H1 (cell line): ENCODE results near the gene CXorf65. TPM values are rescaled to one million over a fixed set of nuclear protein-coding genes. Genes with fewer than 3 reads are reported as not detected.

Experiments used
- CTCF ChIA-PET: fragments of 300-600 bp; sonication (Branson Sonifier 250); formaldehyde crosslinking; loops from one replicate; lab custom pipeline; 2021; ENCODE audit not compliant: partially characterized antibody; lab: Charles Lee
- POLR2A ChIA-PET: fragments of 300-600 bp; sonication (Branson Sonifier 250); formaldehyde crosslinking; loops from one replicate; lab custom pipeline; 2021; ENCODE audit warnings: inconsistent platforms; ENCODE audit not compliant: partially characterized antibody; lab: Charles Lee
- DNase-seq, 2 experiments: peaks; one replicate each; pipeline versions ENCODE4 v3.0.0 to v3.0.0-alpha.2; 2010 to 2022; ENCODE audit warnings: low spot score in 2 of 2, low read depth in 1 of 2, mixed read lengths in 1 of 2
- FAIRE-seq: peaks from 2 replicates; lab custom pipeline; 2011; peaks lifted over from hg19 to GRCh38; lab: Jason Lieb, UNC
- H2AFZ ChIP-seq: 2 replicates; pipeline ENCODE4 v1.8.1; 2012; ENCODE audit warnings: low read length, inconsistent platforms
- H2AK5ac ChIP-seq: 2 replicates; pipeline ENCODE4 v1.6.1; 2013; ENCODE audit warnings: low read depth, low read length
- H2BK120ac ChIP-seq: replicated peaks from 2 replicates; pipeline ENCODE3; 2013; ENCODE audit warnings: low read depth, low read length, inconsistent platforms
- H2BK12ac ChIP-seq: 2 replicates; pipeline ENCODE4 v1.6.1; 2013; ENCODE audit warnings: low read depth, low read length
- H2BK15ac ChIP-seq: 2 replicates; pipeline ENCODE4 v1.6.1; 2013; ENCODE audit warnings: low read length
- H2BK20ac ChIP-seq: 2 replicates; pipeline ENCODE4 v1.6.1; 2013; ENCODE audit warnings: low read length
- H2BK5ac ChIP-seq: 2 replicates; pipeline ENCODE4 v1.6.1; 2013; ENCODE audit warnings: low read depth, low read length
- H3K14ac ChIP-seq: 2 replicates; pipeline ENCODE4 v1.6.1; 2013; ENCODE audit warnings: inconsistent platforms; ENCODE audit not compliant: insufficient read length
- H3K18ac ChIP-seq: 2 replicates; pipeline ENCODE4 v1.6.1; 2013; ENCODE audit warnings: low read length; ENCODE audit errors: extremely low read depth
- H3K23ac ChIP-seq: 2 replicates; pipeline ENCODE4 v1.6.1; 2013; ENCODE audit warnings: inconsistent platforms; ENCODE audit not compliant: insufficient read length
- H3K23me2 ChIP-seq: 2 replicates; pipeline ENCODE4 v1.6.1; 2013; ENCODE audit warnings: low read depth, low read length
- H3K27ac ChIP-seq: 2 replicates; pipeline ENCODE4 v1.6.1; 2011; ENCODE audit warnings: low read depth, low read length, inconsistent platforms
- H3K27me3 ChIP-seq, 4 experiments: replicated peaks in 1 of 4; 1 replicate in 1 of 4; 2 replicates in 3 of 4; pipeline versions ENCODE4 v1.6.1 to v1.8.1; 2011 to 2013; ENCODE audit warnings: low read length in 3 of 4, mild to moderate bottlenecking in 3 of 4, inconsistent platforms in 2 of 4, mixed read lengths in 2 of 4, moderate library complexity in 1 of 4; ENCODE audit not compliant: control insufficient read depth in 3 of 4, insufficient read depth in 3 of 4; ENCODE audit errors: extremely low read depth in 1 of 4
- H3K36me3 ChIP-seq, 4 experiments: 2 replicates each; pipeline versions ENCODE4 v1.6.1 to v1.8.1; 2011 to 2013; ENCODE audit warnings: mild to moderate bottlenecking in 4 of 4, low read length in 3 of 4, moderate library complexity in 2 of 4, control low read depth in 1 of 4, inconsistent platforms in 1 of 4; ENCODE audit not compliant: insufficient read depth in 4 of 4, control insufficient read depth in 2 of 4
- H3K4ac ChIP-seq: replicated peaks from 2 replicates; pipeline ENCODE3; 2013; ENCODE audit warnings: low read length, low read depth, mixed read lengths, inconsistent platforms; ENCODE audit not compliant: insufficient read length
- H3K4me1 ChIP-seq, 4 experiments: replicated peaks in 1 of 4; 1 replicate in 1 of 4; 2 replicates in 3 of 4; pipeline versions ENCODE4 v1.6.1 to v1.8.1; 2011 to 2013; ENCODE audit warnings: low read length in 3 of 4, inconsistent platforms in 2 of 4, mixed read lengths in 1 of 4; ENCODE audit not compliant: insufficient read depth in 4 of 4, control insufficient read depth in 3 of 4
- H3K4me2 ChIP-seq, 2 experiments: 2 replicates each; pipeline versions ENCODE4 v1.6.1 to v1.8.1; 2011 to 2013; ENCODE audit warnings: low read depth in 2 of 2, low read length in 2 of 2, control low read depth in 1 of 2, inconsistent platforms in 1 of 2, mild to moderate bottlenecking in 1 of 2; ENCODE audit not compliant: insufficient read depth in 1 of 2
- H3K4me3 ChIP-seq, 4 experiments: fragments of 200-600, 300-600 bp in 1 of 4; sonication (generic), shearing (Covaris generic), sonication (Bioruptor Twin) in 1 of 4; 2 replicates each; pipeline versions ENCODE4 v1.5.1 to v1.8.1; 2011 to 2016; ENCODE audit warnings: low read length in 4 of 4, low read depth in 3 of 4, control low read depth in 2 of 4, inconsistent platforms in 2 of 4, mild to moderate bottlenecking in 2 of 4, mixed read lengths in 1 of 4, moderate library complexity in 1 of 4; ENCODE audit not compliant: insufficient read depth in 2 of 4; ENCODE audit errors: extremely low read depth in 1 of 4
- H3K56ac ChIP-seq: replicated peaks from 2 replicates; pipeline ENCODE3; 2013; ENCODE audit warnings: low read depth, mild to moderate bottlenecking, mixed read lengths, low read length, inconsistent platforms; ENCODE audit not compliant: insufficient read length
- H3K79me1 ChIP-seq: 2 replicates; pipeline ENCODE4 v1.6.1; 2013; ENCODE audit warnings: low read depth, low read length, control low read depth
- H3K79me2 ChIP-seq, 2 experiments: 2 replicates each; pipeline versions ENCODE4 v1.6.1 to v1.8.1; 2012 to 2013; ENCODE audit warnings: low read length in 2 of 2, mild to moderate bottlenecking in 2 of 2, inconsistent platforms in 1 of 2; ENCODE audit not compliant: insufficient read depth in 2 of 2, control insufficient read depth in 1 of 2
- H3K9ac ChIP-seq, 4 experiments: replicated peaks in 1 of 4; 1 replicate in 1 of 4; 2 replicates in 3 of 4; pipeline versions ENCODE4 v1.6.1 to v1.8.1; 2011 to 2013; ENCODE audit warnings: low read depth in 3 of 4, low read length in 3 of 4, control low read depth in 2 of 4, mild to moderate bottlenecking in 2 of 4, moderate library complexity in 2 of 4, inconsistent platforms in 1 of 4; ENCODE audit errors: extremely low read depth in 1 of 4
- H3K9me3 ChIP-seq, 2 experiments: 2 replicates each; pipeline versions ENCODE4 v1.6.1 to v1.8.1; 2012 to 2013; ENCODE audit warnings: mild to moderate bottlenecking in 2 of 2, moderate library complexity in 2 of 2, control low read depth in 1 of 2, inconsistent platforms in 1 of 2, low read depth in 1 of 2, low read length in 1 of 2, mixed read lengths in 1 of 2; ENCODE audit not compliant: insufficient read depth in 2 of 2
- H4K20me1 ChIP-seq, 2 experiments: replicated peaks in 1 of 2; 2 replicates each; pipeline versions ENCODE3 to v1.8.1; 2011 to 2013; ENCODE audit warnings: inconsistent platforms in 2 of 2, low read length in 2 of 2, mild to moderate bottlenecking in 1 of 2; ENCODE audit not compliant: insufficient read depth in 2 of 2, control insufficient read depth in 1 of 2
- H4K5ac ChIP-seq: 2 replicates; pipeline ENCODE4 v1.6.1; 2013; ENCODE audit warnings: low read length, low read depth, mixed read lengths, inconsistent platforms; ENCODE audit not compliant: insufficient read length
- H4K8ac ChIP-seq: 2 replicates; pipeline ENCODE4 v1.8.0; 2013; ENCODE audit warnings: mild to moderate bottlenecking, moderate library complexity, low read length, inconsistent platforms; ENCODE audit not compliant: insufficient read depth; ENCODE audit errors: extremely low read depth
- H4K91ac ChIP-seq: replicated peaks from 2 replicates; pipeline ENCODE3; 2013; ENCODE audit warnings: low read length, mixed read lengths, inconsistent platforms; ENCODE audit not compliant: insufficient read length
- CHD1 ChIP-seq: IDR thresholded peaks from 2 replicates; pipeline ENCODE4 v1.6.1; 2012; ENCODE audit warnings: low read depth, low read length, improper control_type of control experiment
- CTBP2 ChIP-seq: IDR thresholded peaks from 2 replicates; pipeline ENCODE4 v1.7.0; 2011; ENCODE audit warnings: borderline replicate concordance, mild to moderate bottlenecking, moderate library complexity, mixed read lengths, low read length; ENCODE audit not compliant: insufficient read depth, insufficient read length
- EZH2 ChIP-seq: fragments of 200-600 bp; sonication (generic); IDR thresholded peaks from 2 replicates; pipeline ENCODE4 v1.7.1; 2012; ENCODE audit warnings: low read depth, mild to moderate bottlenecking, moderate library complexity, low read length, inconsistent platforms; ENCODE audit not compliant: severe bottlenecking
- JUND ChIP-seq: IDR thresholded peaks from 2 replicates; pipeline ENCODE4 v1.6.1; 2011; ENCODE audit warnings: mild to moderate bottlenecking, improper control_type of control experiment, low read length
- KDM4A ChIP-seq: IDR thresholded peaks from one replicate; pipeline ENCODE4 v1.7.1; 2012; ENCODE audit warnings: low read depth, mild to moderate bottlenecking, moderate library complexity, low read length, inconsistent platforms; ENCODE audit not compliant: severe bottlenecking
- RAD21 ChIP-seq, 2 experiments: IDR thresholded peaks in 1 of 2; conservative IDR thresholded peaks in 1 of 2; 2 replicates each; pipeline ENCODE4 v1.6.1; 2011; ENCODE audit warnings: low read depth in 2 of 2, low read length in 2 of 2, improper control_type of control experiment in 1 of 2, inconsistent platforms in 1 of 2, mild to moderate bottlenecking in 1 of 2, moderate library complexity in 1 of 2
- SIN3A ChIP-seq, 2 experiments: IDR thresholded peaks in 1 of 2; conservative IDR thresholded peaks in 1 of 2; 2 replicates each; pipeline ENCODE4 v1.6.1; 2011 to 2012; ENCODE audit warnings: low read length in 2 of 2, improper control_type of control experiment in 1 of 2, low read depth in 1 of 2, mild to moderate bottlenecking in 1 of 2
- SP2 ChIP-seq: IDR thresholded peaks from 2 replicates; pipeline ENCODE4 v1.6.1; 2012; ENCODE audit warnings: mild to moderate bottlenecking, low read length, inconsistent platforms
- TAF1 ChIP-seq: IDR thresholded peaks from 2 replicates; pipeline ENCODE4 v1.6.1; 2011; ENCODE audit warnings: mild to moderate bottlenecking, low read depth, low read length
- TAF7 ChIP-seq: optimal IDR thresholded peaks from 2 replicates; pipeline ENCODE3; 2011; ENCODE audit warnings: low read depth, mild to moderate bottlenecking, inconsistent platforms, low read length, moderate library complexity, borderline replicate concordance
- WGBS, 2 experiments: shearing (Covaris generic) in 1 of 2; methylation state at CpG; one replicate each; pipeline versions ENCODE4 v1.1.6 to v1.1.7; 2013 to 2015; ENCODE audit warnings: low lambda C conversion rate in 2 of 2, mixed read lengths in 2 of 2, inconsistent platforms in 1 of 2, low coverage in 1 of 2, missing lambda C conversion rate in 1 of 2; ENCODE audit not compliant: insufficient replicate concordance in 2 of 2, insufficient coverage in 1 of 2, insufficient read length in 1 of 2; ENCODE audit errors: extremely low coverage in 1 of 2, missing lambda C conversion rate in 1 of 2; 5-methylcytosine and 5-hydroxymethylcytosine counted together
- polyA plus RNA-seq, 7 experiments: library from polyadenylated mRNA; depleted of rRNA in 3 of 7; stranded (reverse) in 5 of 7; unstranded in 2 of 7; fragments of >200 nt in 5 of 7; fragments of 200-250 nt in 2 of 7; gene quantifications; 1 replicate in 5 of 7; 2 replicates in 1 of 7; 4 replicates in 1 of 7; pipeline versions ENCODE4 v1.2.1 to v1.2.3, GENCODE V29; 2011 to 2013; ENCODE audit warnings: missing spikeins in 2 of 7, mixed read lengths in 2 of 7
- total RNA-seq: library from RNA; stranded (reverse); fragmentation: NEBNext Ultra II Directional; extraction: Animal tissue kit (Norgen Biotek cat#: 25700); gene quantifications from 2 replicates; pipeline ENCODE4 v1.2.1, GENCODE V29; 2021
- TF ChIP-seq, protein P1 (sequence below): IDR thresholded peaks from 2 replicates; pipeline ENCODE4 v1.6.1; 2012; ENCODE audit warnings: inconsistent platforms

CXorf65 gene
- total and polyA plus RNA-seq, 2 of the 8 experiments (the other 6 are each of a cell fraction or from before 2014, with no cell fraction given) = not detected

DNA sequence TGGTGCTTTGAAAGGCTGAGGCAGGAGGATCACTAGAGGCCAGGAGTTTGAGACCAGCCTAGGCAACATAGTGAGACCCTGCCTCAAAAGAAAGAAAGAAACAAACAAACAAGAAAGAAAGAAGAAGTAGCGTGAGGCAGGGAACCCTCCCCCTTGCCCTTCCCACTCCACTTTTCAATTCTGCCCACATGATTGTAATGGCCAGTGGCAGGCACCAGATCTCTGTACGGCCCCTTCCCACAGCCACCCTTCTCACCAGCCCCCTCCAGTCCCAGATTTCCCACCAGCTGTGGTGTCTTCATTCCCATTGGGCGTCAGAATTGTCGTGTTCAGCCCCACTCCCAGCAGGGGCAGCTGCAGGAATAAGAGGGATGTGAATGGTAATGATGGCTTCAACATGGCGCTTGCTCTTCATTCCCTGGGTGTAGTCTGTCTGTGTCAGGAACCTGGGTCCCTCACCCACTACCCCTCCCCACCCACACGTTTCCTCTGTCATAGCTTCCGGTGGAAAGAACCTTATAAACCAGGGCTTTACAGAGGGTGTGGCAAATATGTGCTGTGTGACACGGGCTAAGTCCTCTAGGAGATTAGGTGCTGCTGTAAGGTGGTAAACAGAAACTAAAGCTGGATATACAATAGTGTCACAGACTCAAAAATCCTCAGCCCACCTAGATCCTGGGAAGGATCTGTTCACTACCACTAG, 4.8 kb upstream of the CXorf65 start, which contains the start of gene IL2RG:
TSS of gene IL2RG (minus strand) at position 437 of the 703 bp plus-strand sequence. CDS start at position 399, 38 bp downstream.
- no peak within 1 kb of the TSS for H3K23ac ChIP-seq
- DNase-seq = no peak
- H4K5ac ChIP-seq = no peak within 1 kb of the TSS
- H2BK15ac ChIP-seq = no peak within 1 kb of the TSS
- no peak within 1 kb of the TSS for H2BK5ac ChIP-seq
- no peak within 1 kb of the TSS for H3K4ac ChIP-seq
- no peak within 1 kb of the TSS for H3K4me2 ChIP-seq
- H3K56ac ChIP-seq = no peak within 1 kb of the TSS
- H3K79me1 ChIP-seq = no peaks in the 10 kb centered on the region
- H3K79me2 ChIP-seq = no peaks in the 10 kb centered on the region
- H2AK5ac ChIP-seq = no peak within 1 kb of the TSS
- H3K4me1 ChIP-seq = 0 out of 7 replicates have a peak, but pooled peaks cover 0 to 5% (median 0%) of the 10 kb centered on the region in 4 experiments
- no peak for FAIRE-seq
- no peak within 1 kb of the TSS for H3K27ac ChIP-seq
- H2AFZ ChIP-seq = no peak within 1 kb of the TSS
- no peak within 1 kb of the TSS for H2BK12ac ChIP-seq
- no peaks in the 10 kb centered on the region for H4K20me1 ChIP-seq
- H3K4me3 ChIP-seq = no peak within 1 kb of the TSS
- no peaks in the 10 kb centered on the region for H3K36me3 ChIP-seq
- no peak within 1 kb of the TSS for H2BK20ac ChIP-seq
- H3K9ac ChIP-seq = no peak within 1 kb of the TSS
- H3K18ac ChIP-seq = no peak within 1 kb of the TSS
- WGBS, 2 experiments = 95% methylated on average over 8 of the region's 8 CpGs; no CpG with 5 or more reads in 1 of the 2 experiments
- H2BK120ac ChIP-seq = no peak within 1 kb of the TSS
- POLR2A ChIA-PET = interaction anchor here (0.7 to 1.3 kb wide), 4 partner anchors 8 to 71 kb away, joined by 3 to 5 read pairs (median 4); no protein-coding TSS in a partner anchor
- CTCF ChIA-PET = no interaction called here
- no peak within 1 kb of the TSS for H3K14ac ChIP-seq
- peaks cover 0 to 2% (median 0%) of the 10 kb centered on the region in 4 experiments; a peak in 2 of 7 replicates for H3K27me3 ChIP-seq
- H3K9me3 ChIP-seq = no peaks in the 10 kb centered on the region
- H4K91ac ChIP-seq = no peak within 1 kb of the TSS
- H3K23me2 ChIP-seq = no peaks in the 10 kb centered on the region
- no peak within 1 kb of the TSS for H4K8ac ChIP-seq
- TF ChIP-seq CHD1 (no peak), EZH2 (no peak), TAF7 (no peak), SP2 (no peak), KDM4A (no peak), CTBP2 (no peak), RAD21 (IDR thresholded peaks at IDR 0.05 in 1 of 2, conservative IDR thresholded peaks at IDR 0.05 in 1 of 2; ENCODE audit: low read depth in 2 of 2, low read length in 2 of 2) (no peak), JUND (no peak), SIN3A (conservative IDR thresholded peaks at IDR 0.05 in 1 of 2, IDR thresholded peaks at IDR 0.05 in 1 of 2; ENCODE audit: low read depth in 1 of 2, low read length in 2 of 2) (no peak), TAF1 (no peak)
- TF ChIP-seq, protein P1, sequence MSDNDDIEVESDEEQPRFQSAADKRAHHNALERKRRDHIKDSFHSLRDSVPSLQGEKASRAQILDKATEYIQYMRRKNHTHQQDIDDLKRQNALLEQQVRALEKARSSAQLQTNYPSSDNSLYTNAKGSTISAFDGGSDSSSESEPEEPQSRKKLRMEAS = no peak
